PFSK-1 (cell line): ENCODE results near the gene RPL35.

Experiments
- FOXP2 ChIP-seq: optimal IDR thresholded peaks from 2 replicates; pipeline ENCODE3; 2011; ENCODE audit warnings: borderline replicate concordance, control low read depth, inconsistent platforms; ENCODE audit not compliant: insufficient read depth; ENCODE audit errors: extremely low read length, extremely low read depth
- POLR2AphosphoS5 ChIP-seq: IDR thresholded peaks from 2 replicates; pipeline ENCODE4 v1.6.1; 2012; ENCODE audit warnings: low read depth, mild to moderate bottlenecking, control low read depth, low read length, moderate library complexity
- REST ChIP-seq, 2 experiments: IDR thresholded peaks; 2 replicates each; pipeline versions ENCODE4 v1.6.1 to v1.8.0; 2011 to 2012; ENCODE audit warnings: low read depth in 2 of 2, low read length in 2 of 2, control low read depth in 1 of 2, inconsistent platforms in 1 of 2, mild to moderate bottlenecking in 1 of 2, moderate library complexity in 1 of 2; ENCODE audit not compliant: insufficient read depth in 1 of 2
- SIN3A ChIP-seq: IDR thresholded peaks from 2 replicates; pipeline ENCODE4 v1.6.1; 2012; ENCODE audit warnings: mild to moderate bottlenecking, low read length, moderate library complexity, borderline replicate concordance; ENCODE audit not compliant: insufficient read depth
- TAF1 ChIP-seq: IDR thresholded peaks from 2 replicates; pipeline ENCODE4 v1.6.1; 2012; ENCODE audit warnings: low read length, control low read depth, borderline replicate concordance; ENCODE audit not compliant: insufficient read depth

GRCh38 chr9:124873664-124874063 is 11.9 kb upstream of the RPL35 start:
- TF ChIP-seq POLR2AphosphoS5 (no peak), REST (IDR thresholded peaks at IDR 0.05; ENCODE audit: insufficient read depth in 1 of 2, low read depth in 2 of 2, low read length in 2 of 2) (no peak), TAF1 (no peak), SIN3A (no peak), FOXP2 (no peak)
